A549 (cell line): ENCODE data around the gene EML4. TPM values are rescaled to one million over a fixed set of nuclear protein-coding genes. Genes with fewer than 3 reads are reported as not detected.

Experiments used
- ATAC-seq, 2 experiments: fragments of 200-7000 bp in 1 of 2; fragments of >200 bp in 1 of 2; cut with Nextera tagmentation in 1 of 2; cut with Tn5 transposase in 1 of 2; 3 replicates each; pipeline versions ENCODE4 v1.8.0 to v1.9.1; 2018 to 2020; ENCODE audit warnings: mild to moderate bottlenecking in 1 of 2, moderate library complexity in 1 of 2
- CTCF ChIA-PET: fragments of 300-600 bp; sonication (Branson Sonifier 250); formaldehyde crosslinking; extraction: SDS; loops from one replicate; lab custom pipeline; 2021; ENCODE audit warnings: antibody characterized with exemption, inconsistent platforms; lab: Yijun Ruan, JAX
- POLR2A ChIA-PET: fragments of 350-600 bp; formaldehyde crosslinking; extraction: SDS; loops from one replicate; lab custom pipeline; 2021; ENCODE audit warnings: antibody characterized with exemption, inconsistent platforms; lab: Yijun Ruan, JAX
- DNase-seq, 2 experiments: peaks; one replicate each; pipeline versions ENCODE4 v3.0.0 to v3.0.0-alpha.2; 2011 to 2016; ENCODE audit warnings: low read depth in 1 of 2, low spot score in 1 of 2
- FAIRE-seq: peaks from 2 replicates; lab custom pipeline; 2011; peaks lifted over from hg19 to GRCh38; lab: Jason Lieb, UNC
- H3K27ac ChIP-seq, 2 experiments: fragments of >200 bp; sonication (Bioruptor Twin); formaldehyde crosslinking; 3 replicates each; pipeline ENCODE4 v1.5.1; 2016 to 2017
- H3K4me1 ChIP-seq: fragments of >200 bp; sonication (Bioruptor Twin); formaldehyde crosslinking; 3 replicates; pipeline ENCODE4 v1.6.1; 2016
- H3K4me2 ChIP-seq: fragments of >200 bp; sonication (Bioruptor Twin); formaldehyde crosslinking; 3 replicates; pipeline ENCODE4 v1.6.1; 2016
- H3K4me3 ChIP-seq: fragments of >200 bp; sonication (Bioruptor Twin); formaldehyde crosslinking; 3 replicates; pipeline ENCODE4 v1.5.1; 2016
- H3K9me3 ChIP-seq: fragments of >200 bp; sonication (Bioruptor Twin); formaldehyde crosslinking; 3 replicates; pipeline ENCODE4 v1.6.1; 2016
- BHLHE40 ChIP-seq: IDR thresholded peaks from 2 replicates; pipeline ENCODE4 v1.6.1; 2012; ENCODE audit warnings: low read depth, low read length, inconsistent platforms
- CBX2 ChIP-seq: fragments of 200-600 bp; sonication (generic); IDR thresholded peaks from 2 replicates; pipeline ENCODE4 v1.6.1; 2016; ENCODE audit warnings: low read depth, mild to moderate bottlenecking, borderline replicate concordance
- CEBPB ChIP-seq, 2 experiments: fragments of >200 bp in 1 of 2; sonication (Bioruptor Twin) in 1 of 2; formaldehyde crosslinking in 1 of 2; IDR thresholded peaks; 2 replicates each; pipeline ENCODE4 v1.6.1; 2012 to 2016
- CHD2 ChIP-seq: fragments of 150-350 bp; IDR thresholded peaks from 2 replicates; pipeline ENCODE4 v1.6.1; 2014; ENCODE audit warnings: low read length; ENCODE audit not compliant: partially characterized antibody
- EHF ChIP-seq: fragments of 250-450 bp; sonication (Bioruptor Pico); IDR thresholded peaks from 2 replicates; pipeline ENCODE4 v1.5.0; 2020; ENCODE audit warnings: mild to moderate bottlenecking
- EHMT2 ChIP-seq: fragments of 200-600 bp; sonication (generic); IDR thresholded peaks from 2 replicates; pipeline ENCODE4 v1.6.1; 2016; ENCODE audit warnings: antibody characterized with exemption, low read depth, mild to moderate bottlenecking, moderate library complexity
- ELK1 ChIP-seq: fragments of 150-350 bp; IDR thresholded peaks from 2 replicates; pipeline ENCODE4 v1.6.1; 2014; ENCODE audit warnings: low read depth, mild to moderate bottlenecking, low read length
- FOSL2 ChIP-seq, 2 experiments: fragments of 450-650 bp in 1 of 2; fragments of >200 bp in 1 of 2; sonication (Bioruptor Twin) in 1 of 2; formaldehyde crosslinking; IDR thresholded peaks; 2 replicates each; pipeline versions ENCODE4 v1.5.0 to v1.6.1; 2016 to 2020; ENCODE audit warnings: mild to moderate bottlenecking in 1 of 2, moderate library complexity in 1 of 2
- FOXS1 ChIP-seq: fragments of 250-450 bp; sonication (Bioruptor Pico); IDR thresholded peaks from 2 replicates; pipeline ENCODE4 v1.5.0; 2020; ENCODE audit warnings: mild to moderate bottlenecking, moderate library complexity
- HDAC2 ChIP-seq: fragments of 200-600 bp; sonication (generic); IDR thresholded peaks from 2 replicates; pipeline ENCODE4 v1.6.1; 2016
- HEYL ChIP-seq: fragments of 250-450 bp; sonication (Bioruptor Pico); IDR thresholded peaks from 2 replicates; pipeline ENCODE4 v1.8.0; 2021; ENCODE audit warnings: mild to moderate bottlenecking, moderate library complexity
- HOXA7 ChIP-seq: fragments of 250-450 bp; sonication (Bioruptor Pico); IDR thresholded peaks from 2 replicates; pipeline ENCODE4 v1.5.0; 2020; ENCODE audit warnings: mild to moderate bottlenecking, moderate library complexity
- JUNB ChIP-seq: fragments of >200 bp; sonication (Bioruptor Twin); formaldehyde crosslinking; IDR thresholded peaks from 2 replicates; pipeline ENCODE4 v1.6.1; 2016
- MAFK ChIP-seq: fragments of 450-650 bp; IDR thresholded peaks from 2 replicates; pipeline ENCODE4 v1.6.1; 2014; ENCODE audit not compliant: partially characterized antibody
- MYC ChIP-seq: IDR thresholded peaks from 2 replicates; pipeline ENCODE4 v1.6.1; 2012; ENCODE audit warnings: mild to moderate bottlenecking, inconsistent platforms, low read length, improper control_type of control experiment, borderline replicate concordance
- RARB ChIP-seq: fragments of 250-450 bp; sonication (Bioruptor Pico); IDR thresholded peaks from 2 replicates; pipeline ENCODE4 v1.8.0; 2021; ENCODE audit warnings: mild to moderate bottlenecking, moderate library complexity
- REST ChIP-seq: fragments of 200-600 bp; sonication (generic); IDR thresholded peaks from 2 replicates; pipeline ENCODE4 v1.6.1; 2016; ENCODE audit warnings: antibody characterized with exemption, mild to moderate bottlenecking, moderate library complexity
- RNF2 ChIP-seq: fragments of 200-600 bp; sonication (generic); IDR thresholded peaks from 2 replicates; pipeline ENCODE4 v1.6.1; 2016; ENCODE audit warnings: low read depth, mild to moderate bottlenecking, antibody characterized with exemption, moderate library complexity, borderline replicate concordance
- SMC3 ChIP-seq: fragments of >200 bp; sonication (Bioruptor Twin); formaldehyde crosslinking; IDR thresholded peaks from 3 replicates; pipeline ENCODE4 v1.6.1; 2018; ENCODE audit warnings: inconsistent platforms
- TP53 ChIP-seq: fragments of 250-450 bp; sonication (Bioruptor Pico); IDR thresholded peaks from 2 replicates; pipeline ENCODE4 v1.5.0; 2021; ENCODE audit warnings: mild to moderate bottlenecking, moderate library complexity
- ZC3H11A ChIP-seq: fragments of 450-650 bp; IDR thresholded peaks from 2 replicates; pipeline ENCODE4 v1.6.1; 2014; ENCODE audit warnings: antibody characterized with exemption, mild to moderate bottlenecking
- ZNF302 ChIP-seq: fragments of 250-450 bp; sonication (Bioruptor Pico); IDR thresholded peaks from 2 replicates; pipeline ENCODE4 v1.9.0; 2021; ENCODE audit warnings: inconsistent platforms, mild to moderate bottlenecking, moderate library complexity
- ZSCAN20 ChIP-seq: fragments of 250-450 bp; sonication (Bioruptor Pico); IDR thresholded peaks from 2 replicates; pipeline ENCODE4 v1.8.0; 2022; ENCODE audit warnings: mild to moderate bottlenecking, moderate library complexity
- WGBS: methylation state at CpG from one replicate; pipeline ENCODE4 v1.1.6; 2017; ENCODE audit errors: missing lambda C conversion rate; 5-methylcytosine and 5-hydroxymethylcytosine counted together
- polyA plus RNA-seq, 4 experiments: library from polyadenylated mRNA; depleted of rRNA in 3 of 4; stranded (reverse); fragments of >200 nt; fragmentation: RNase III in 1 of 4; extraction: RNeasy Plus Mini Kit Qiagen cat#74134 plus additional on column Dnase treatment in 1 of 4; gene quantifications; 2 replicates in 3 of 4; 3 replicates in 1 of 4; pipeline ENCODE4 v1.2.3, GENCODE V29; 2011 to 2017

EML4 gene
- polyA plus RNA-seq, 2 of the 4 experiments (the other 2 are of a cell fraction), result 34.6 to 130 TPM

GRCh38 chr2:42216694-42217093 lies 47.5 kb downstream of the EML4 start (continued):
- TF ChIP-seq EHMT2 (no peak), SMC3 (no peak), HEYL (CRISPR knock-in tag) (no peak)

GRCh38 chr2:42217307-42217706 lies 48.2 kb downstream of the EML4 start:
- ChIA-PET CTCF (no interaction called here), POLR2A (no interaction called here)
- Histone ChIP-seq H3K4me3 (no peak overlapping the region), H3K27ac (peak overlapping the region; percentile 61 to 67; a peak in 5 of 6 replicates), H3K9me3 (no peaks in the 10 kb centered on the region), H3K4me1 (peaks cover 60% of the 10 kb centered on the region), H3K4me2 (peak overlapping the region; percentile 62)
- FAIRE-seq (no peak), ATAC-seq (no peak), DNase-seq (no peak)
- 27% methylated on average over 3 of the region's 3 CpGs for WGBS
- TF ChIP-seq ZC3H11A (no peak), REST (no peak), HDAC2 (no peak), HOXA7 (CRISPR knock-in tag) (no peak), BHLHE40 (no peak), CBX2 (no peak), MYC (no peak), FOSL2 (IDR thresholded peaks at IDR 0.05) (no peak), FOSL2 (CRISPR knock-in tag; IDR thresholded peaks at IDR 0.05) (no peak), SMC3 (no peak), CHD2 (no peak), TP53 (no peak), ZSCAN20 (CRISPR knock-in tag) (no peak), FOXS1 (CRISPR knock-in tag) (no peak), CEBPB (IDR thresholded peaks at IDR 0.05) (no peak), MAFK (no peak), JUNB (no peak; the same call in 1 of the 2 replicates), ELK1 (no peak), HEYL (CRISPR knock-in tag) (no peak)

GRCh38 chr2:42217914-42218313 lies 48.8 kb downstream of the EML4 start:
- ATAC-seq (no peak), FAIRE-seq (no peak), DNase-seq (no peak)
- H3K27ac ChIP-seq, result peak overlapping the region; percentile 61 to 67; a peak in 5 of 6 replicates
- H3K9me3 ChIP-seq, result no peaks in the 10 kb centered on the region
- TF ChIP-seq BHLHE40 (no peak), EHF (CRISPR knock-in tag) (no peak), RARB (no peak), RNF2 (no peak), ZNF302 (CRISPR knock-in tag) (no peak)
- ChIA-PET CTCF (no interaction called here), POLR2A (no interaction called here)
- H3K4me1 ChIP-seq, result peaks cover 66% of the 10 kb centered on the region
- H3K4me3 ChIP-seq, result no peak overlapping the region
- WGBS, result 88% methylated on average over 5 of the region's 5 CpGs
- peak overlapping the region; percentile 62 for H3K4me2 ChIP-seq
